Measurements from ENCODE around the gene SCN1B.
A peak's percentile ranks its signal among the peaks of the same experiment; 100 is the strongest.

SCN1B gene

GRCh38 chr19:35053667-35054293, 23.5 kb downstream of the SCN1B start:
- DNase-seq (ENCODE audit: low spot score), result no peak

- DNase-seq (ENCODE audit: low spot score), result no peak
Observed at GRCh38 chr19:35054626-35055025, 24.4 kb downstream of the SCN1B start.

DNA sequence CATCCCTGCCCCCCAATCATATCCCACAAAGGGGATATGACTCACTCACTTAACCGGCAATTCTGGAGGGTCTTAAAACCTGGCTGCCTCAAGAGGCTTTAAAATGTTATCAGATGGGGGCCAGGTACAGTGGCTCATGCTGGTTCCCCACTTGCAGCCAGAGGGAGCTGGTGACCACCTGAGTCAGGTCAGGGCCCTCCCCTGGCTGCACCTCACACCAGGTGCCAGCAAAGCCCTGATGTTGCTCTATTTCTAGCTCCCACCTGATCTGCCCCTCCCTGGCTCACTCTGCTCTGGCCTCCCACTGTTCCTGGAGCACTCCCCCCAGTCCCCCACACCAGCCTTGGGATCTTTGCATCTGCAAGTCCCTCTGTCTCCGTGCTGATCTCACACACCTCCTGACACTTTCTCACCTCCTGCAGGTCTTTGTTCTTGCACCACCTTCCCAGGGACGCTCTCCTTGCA, 25.5 kb downstream of the SCN1B start:
- DNase-seq (ENCODE audit: low spot score), result no peak

GRCh38 chr19:35056513-35057063, 26.3 kb downstream of the SCN1B start:
- DNase-seq (ENCODE audit: low spot score), result no peak

- no peak for DNase-seq (ENCODE audit: low spot score)
Observed at GRCh38 chr19:35058370-35058769, 28.1 kb downstream of the SCN1B start.

DNA sequence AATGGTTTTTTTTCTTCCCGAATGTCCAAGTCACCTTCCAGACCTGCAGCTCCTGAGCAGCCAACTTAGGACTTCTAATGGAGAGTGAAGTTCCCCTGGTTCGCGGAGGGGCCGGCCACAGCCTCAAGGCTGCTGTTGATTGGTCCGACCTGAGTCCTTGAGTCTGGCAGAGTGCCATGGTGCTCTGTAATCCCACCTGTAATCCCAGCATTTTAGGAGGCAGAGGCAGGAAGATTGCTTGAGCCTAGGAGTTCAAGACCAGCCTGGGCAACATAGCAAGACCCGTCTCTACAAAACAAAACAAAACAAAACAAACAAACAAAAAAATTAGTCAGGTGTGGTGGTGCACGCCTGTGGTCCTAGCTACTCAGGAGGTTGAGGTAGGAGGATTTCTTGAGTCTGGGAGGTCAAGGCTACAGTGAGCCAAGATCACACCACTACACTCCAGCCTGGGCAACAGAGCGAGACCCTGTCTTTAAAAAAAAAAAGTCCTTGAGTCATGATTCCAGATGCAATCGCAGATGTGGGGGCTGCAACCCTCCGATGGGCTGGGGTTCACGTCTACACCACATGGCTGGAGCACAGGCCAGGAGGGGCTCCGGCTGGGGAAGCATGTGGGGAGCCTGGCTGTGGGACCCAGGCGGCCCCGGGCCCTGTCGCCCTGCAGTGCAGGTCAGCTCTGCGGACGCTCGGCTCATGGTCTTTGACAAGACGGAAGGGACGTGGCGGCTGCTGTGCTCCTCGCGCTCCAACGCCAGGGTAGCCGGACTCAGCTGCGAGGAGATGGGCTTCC, 28.9 kb downstream of the SCN1B start:
- no peak for DNase-seq (ENCODE audit: low spot score)

GRCh38 chr19:35059799-35060091, 29.5 kb downstream of the SCN1B start:
- no peak for DNase-seq (ENCODE audit: low spot score)

- no peak for DNase-seq (ENCODE audit: low spot score)
Observed at GRCh38 chr19:35060160-35060855, 30.0 kb downstream of the SCN1B start.

DNA sequence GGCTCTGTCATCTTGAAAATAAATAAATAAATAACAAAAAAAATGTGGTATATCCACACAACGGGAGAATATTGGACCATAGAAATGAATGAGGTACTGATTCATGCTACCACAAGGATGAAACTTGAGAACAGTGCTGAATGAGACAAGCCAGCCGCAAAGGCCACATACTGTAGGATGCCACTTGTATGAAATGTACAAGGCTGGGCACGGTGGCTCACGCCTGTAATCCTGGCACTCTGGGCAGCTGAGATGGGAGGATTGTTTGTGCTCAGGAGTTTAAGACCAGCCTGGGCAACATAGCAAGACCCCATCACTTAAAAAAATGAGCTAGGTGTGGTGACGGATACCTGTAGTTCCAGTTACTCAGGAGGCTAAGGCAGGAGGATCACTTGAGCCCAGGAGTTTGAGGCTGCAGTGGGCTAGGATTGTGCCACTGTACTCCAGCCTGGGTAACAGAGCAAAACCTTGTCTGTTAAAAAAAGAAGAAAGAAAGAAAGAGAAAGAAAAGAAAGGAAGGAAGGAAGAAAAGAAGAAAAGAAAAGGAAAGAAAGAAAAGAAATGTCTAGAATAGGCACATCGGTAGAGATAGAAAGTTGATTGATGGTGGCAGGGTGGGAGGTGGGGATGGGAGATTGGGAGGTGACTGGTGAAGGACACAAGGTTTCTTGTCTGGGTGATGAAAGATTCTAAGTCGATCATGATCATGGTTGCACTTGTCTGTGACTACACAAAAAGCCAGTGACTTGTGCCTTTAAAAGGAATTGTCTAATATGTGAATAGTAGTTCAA, 31.5 kb downstream of the SCN1B start:
- DNase-seq (ENCODE audit: low spot score), result no peak

- no peak for DNase-seq (ENCODE audit: low spot score)
Observed at GRCh38 chr19:35062942-35063341, 32.7 kb downstream of the SCN1B start.

DNA sequence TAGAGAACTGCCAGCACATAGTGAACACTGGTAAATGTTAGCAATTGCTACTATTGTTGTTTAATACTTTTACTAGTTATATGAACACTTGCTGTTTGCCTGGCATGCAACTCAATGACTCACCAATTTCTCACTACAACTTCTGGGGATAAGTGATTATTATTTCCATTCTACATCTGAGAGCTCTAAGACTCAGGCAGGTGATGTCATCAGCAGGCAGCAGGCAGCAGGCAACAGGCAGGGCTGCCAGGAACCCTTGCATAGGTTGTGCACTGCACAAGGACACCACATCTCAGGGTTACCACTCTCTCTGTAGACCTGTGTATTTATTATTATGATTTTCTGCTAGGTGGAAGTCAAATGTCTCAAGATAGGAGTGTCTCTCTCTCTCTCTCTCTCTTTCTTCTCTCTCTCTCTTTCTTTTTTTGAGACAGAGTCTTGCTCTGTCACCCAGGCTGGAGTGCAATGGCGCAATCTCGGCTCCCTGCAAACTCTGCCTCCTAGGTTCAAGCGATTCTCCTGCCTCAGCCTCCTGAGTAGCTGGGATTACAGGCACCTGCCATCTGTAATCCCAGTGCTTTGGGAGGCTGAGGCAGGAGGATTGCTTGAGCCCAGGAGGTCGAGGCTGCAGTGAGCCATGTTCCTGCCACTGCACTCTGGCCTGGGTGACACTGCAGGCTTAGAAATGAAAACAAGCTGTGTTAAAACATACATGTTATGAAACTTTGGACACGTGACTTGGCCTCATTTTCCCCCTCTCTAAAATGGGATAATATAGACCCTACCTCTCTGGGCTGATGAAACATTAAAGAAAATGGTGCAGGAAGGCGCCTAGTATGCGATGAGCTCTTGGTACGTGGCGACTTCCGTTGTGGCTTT, 33.9 kb downstream of the SCN1B start:
- DNase-seq (ENCODE audit: low spot score), result no peak

GRCh38 chr19:35065574-35065973, 35.3 kb downstream of the SCN1B start:
- no peak for DNase-seq (ENCODE audit: low spot score)

GRCh38 chr19:35066121-35066520, 35.9 kb downstream of the SCN1B start:
- no peak for DNase-seq (ENCODE audit: low spot score)

GRCh38 chr19:35066691-35067563, 36.7 kb downstream of the SCN1B start:
- peak; percentile 85 for DNase-seq (ENCODE audit: low spot score)

GRCh38 chr19:35068941-35069634, 38.8 kb downstream of the SCN1B start:
- no peak for DNase-seq (ENCODE audit: low spot score)

- DNase-seq (ENCODE audit: low spot score), result no peak
Observed at GRCh38 chr19:35069696-35070095, 39.4 kb downstream of the SCN1B start.

DNA sequence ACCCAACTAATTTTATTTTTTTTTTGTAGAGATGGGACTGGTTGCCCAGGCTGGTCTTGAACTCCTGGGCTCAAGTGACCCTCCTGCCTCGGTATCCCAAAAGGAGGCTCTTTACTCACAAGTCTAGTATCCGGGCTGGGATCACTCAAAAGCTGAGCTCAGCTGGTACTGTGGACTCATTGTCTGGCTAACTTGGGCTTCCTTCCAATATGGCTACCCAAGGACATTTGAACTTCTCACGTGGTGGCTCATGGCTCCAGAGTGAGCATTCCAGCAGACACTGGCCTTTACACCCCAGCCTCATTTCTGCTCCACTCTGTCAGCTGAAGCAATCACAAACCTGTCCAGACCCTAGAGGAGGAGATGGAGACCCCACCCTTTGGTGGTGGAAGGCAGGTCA, 40.2 kb downstream of the SCN1B start:
- DNase-seq (ENCODE audit: low spot score), result no peak

DNA sequence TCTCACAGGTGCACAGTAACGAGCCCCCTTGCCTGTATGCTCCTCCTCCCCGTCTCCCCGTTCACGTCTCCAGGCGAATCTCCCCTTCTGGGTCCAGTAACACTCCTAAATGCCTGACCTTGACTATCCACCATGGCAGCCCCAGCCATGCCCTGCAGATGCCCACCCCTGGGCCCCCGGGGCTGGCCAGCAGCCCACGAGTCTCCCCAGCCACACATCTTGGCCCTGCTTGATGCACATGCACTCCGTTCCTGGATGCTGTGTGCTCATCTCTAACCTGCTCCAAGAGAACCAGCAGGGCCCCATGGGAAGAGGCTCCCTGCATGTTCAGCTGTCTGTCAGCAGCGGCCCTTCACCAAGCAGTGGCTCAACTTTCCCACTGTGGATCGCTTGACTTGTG, 43.2 kb downstream of the SCN1B start:
- DNase-seq (ENCODE audit: low spot score), result no peak

- DNase-seq (ENCODE audit: low spot score), result no peak
Observed at GRCh38 chr19:35073941-35074340, 43.7 kb downstream of the SCN1B start.

Data from D341Med (cell line).